Panc1 (cell line): Measurements from ENCODE around the gene PSMD4. TPM values are rescaled to one million over a fixed set of nuclear protein-coding genes. Genes with fewer than 3 reads are reported as not detected.
A peak's percentile ranks its signal among the peaks of the same experiment; 100 is the strongest.
"Not testable (repeated sequence)": the region's sequence is repeated elsewhere in the genome, so short reads cannot be mapped to it uniquely, and the experiment has no call there.

Source experiments
- ATAC-seq: fragments of 200-7000 bp; cut with Tn5 transposase; 2 replicates; pipeline ENCODE4 v1.9.1; 2020; ENCODE audit warnings: mild to moderate bottlenecking, moderate library complexity
- Bru-seq: library from RNA; stranded (reverse); fragments of 400-500 nt; gene quantifications from one replicate; lab custom pipeline; 2021; lab: Mats Ljungman, UMichigan
- BruChase-seq, 2 experiments: library from RNA; stranded (reverse); fragments of 400-500 nt; gene quantifications; one replicate each; lab custom pipeline; 2021; lab: Mats Ljungman, UMichigan
- BruUV-seq: library from RNA; stranded (reverse); fragments of 400-500 nt; replicated peaks from 2 replicates; lab custom pipeline; 2021; lab: Mats Ljungman, UMichigan
- CTCF ChIA-PET: fragments of 300-600 bp; sonication (Branson Sonifier 250); formaldehyde crosslinking; loops from one replicate; lab custom pipeline; 2022; ENCODE audit warnings: antibody characterized with exemption; lab: Charles Lee
- POLR2A ChIA-PET: fragments of 300-600 bp; sonication (Branson Sonifier 250); formaldehyde crosslinking; loops from one replicate; lab custom pipeline; 2022; ENCODE audit warnings: antibody characterized with exemption; lab: Charles Lee
- DNase-seq: peaks from one replicate; pipeline ENCODE4 v3.0.0-alpha.2; 2010; ENCODE audit warnings: low read depth, low spot score
- H3K27ac ChIP-seq: 2 replicates; pipeline ENCODE4 v1.5.1; 2011; ENCODE audit warnings: mild to moderate bottlenecking, low read length, inconsistent platforms
- H3K27me3 ChIP-seq: fragments of 200-500 bp; sonication (Bioruptor generic); 2 replicates; pipeline ENCODE4 v1.6.0; 2014; ENCODE audit warnings: low read length, inconsistent platforms; ENCODE audit not compliant: control insufficient read depth, insufficient read depth
- H3K36me3 ChIP-seq: fragments of 200-500 bp; sonication (Bioruptor generic); 2 replicates; pipeline ENCODE4 v1.5.1; 2014; ENCODE audit warnings: inconsistent platforms, mild to moderate bottlenecking, low read length, moderate library complexity; ENCODE audit not compliant: control insufficient read depth, insufficient read depth
- H3K4me1 ChIP-seq: 2 replicates; pipeline ENCODE4 v1.5.1; 2011; ENCODE audit warnings: inconsistent platforms, mild to moderate bottlenecking, low read length, moderate library complexity; ENCODE audit not compliant: control insufficient read depth, insufficient read depth
- H3K4me3 ChIP-seq, 2 experiments: 2 replicates each; pipeline ENCODE4 v1.5.1; 2011 to 2012; ENCODE audit warnings: low read depth in 2 of 2, low read length in 2 of 2, mild to moderate bottlenecking in 2 of 2, inconsistent platforms in 1 of 2, moderate library complexity in 1 of 2
- H3K9me3 ChIP-seq: fragments of 200-500 bp; sonication (Bioruptor generic); 2 replicates; pipeline ENCODE4 v1.5.1; 2014; ENCODE audit warnings: low read depth, mild to moderate bottlenecking, inconsistent platforms, low read length, moderate library complexity; ENCODE audit not compliant: control insufficient read depth, insufficient read depth
- POLR2AphosphoS5 ChIP-seq: IDR thresholded peaks from 2 replicates; pipeline ENCODE4 v1.6.1; 2012; ENCODE audit warnings: mild to moderate bottlenecking, low read depth, low read length, moderate library complexity
- REST ChIP-seq, 2 experiments: IDR thresholded peaks; 2 replicates each; pipeline ENCODE4 v1.6.1; 2011 to 2012; ENCODE audit warnings: low read depth in 2 of 2, control low read depth in 1 of 2, low read length in 1 of 2, mild to moderate bottlenecking in 1 of 2, moderate library complexity in 1 of 2; ENCODE audit not compliant: insufficient read depth in 1 of 2
- SIN3A ChIP-seq: IDR thresholded peaks from 2 replicates; pipeline ENCODE4 v1.6.1; 2012; ENCODE audit warnings: low read depth, mild to moderate bottlenecking, low read length, moderate library complexity, borderline replicate concordance; ENCODE audit not compliant: insufficient read depth
- TCF7L2 ChIP-seq: IDR thresholded peaks from 2 replicates; pipeline ENCODE4 v1.6.1; 2011; ENCODE audit warnings: mild to moderate bottlenecking, low read depth, low read length, inconsistent platforms
- in situ Hi-C: cut with HindIII; loops from 2 replicates; pipeline ENCODE4 v1.10.0; 2016; ENCODE audit warnings: low sequenced_read_pairs, low pct_unique_long_range_greater_than_20kb
- intact Hi-C: fragments of 100-400 bp; cut with micrococcal nuclease; formaldehyde crosslinking; loops from one replicate; pipeline ENCODE4 v1.10.0; 2022; ENCODE audit not compliant: unreplicated experiment
- long read RNA-seq: library from polyadenylated mRNA; unstranded; transcript quantifications from one replicate; pipeline ENCODE4 v2.0.0, GENCODE V29; 2021; ENCODE audit not compliant: unreplicated experiment
- polyA plus RNA-seq: library from polyadenylated mRNA; unstranded; fragments of >200 nt; gene quantifications from one replicate; pipeline ENCODE4 v1.2.1, GENCODE V29; 2012; ENCODE audit warnings: missing spikeins; ENCODE audit not compliant: insufficient read length
- total RNA-seq: library from RNA; stranded (reverse); gene quantifications from one replicate; pipeline ENCODE4 v1.2.1, GENCODE V29; 2021; ENCODE audit not compliant: unreplicated experiment
- TF ChIP-seq, protein P1 (sequence below): fragments of 450-650 bp; IDR thresholded peaks from 2 replicates; pipeline ENCODE4 v1.5.1; 2017; ENCODE audit warnings: mild to moderate bottlenecking

The PSMD4 gene
- total RNA-seq (256 TPM), Bru-seq, nascent RNA (percentile 91 among the genes with signal in this experiment), BruChase-seq, experiment 1, labeled RNA remaining after a 2-hour chase (percentile 94 among the genes with signal in this experiment), BruChase-seq, experiment 2, labeled RNA remaining after a 6-hour chase (percentile 95 among the genes with signal in this experiment)
- 296 TPM for polyA plus RNA-seq
- long read RNA-seq, transcript PSMD4-202 (10 exons, 1,350 nt), result major isoform, 269 of 386 reads
- long read RNA-seq, transcript PSMD4-201 (10 exons, 1,333 nt), result minor isoform, 28 of 386 reads
- long read RNA-seq, partial matches to known transcripts, result 33 of 386 reads
- long read RNA-seq, other reads (novel, unspliced or antisense), result 56 of 386 reads

GRCh38 chr1:151254217-151255213, at the start of gene PSMD4:
Gene PSMD4 (plus strand): TSS chr1:151254734. CDS start chr1:151254783, 49 bp downstream.
- H3K9me3 ChIP-seq, result no peaks in the 10 kb centered on the region
- intact Hi-C loops, result loop anchor here (5.0 kb wide), 1 partner anchor 57 kb away; the partner anchor contains the start of gene PIP5K1A
- no peaks in the 10 kb centered on the region for H3K27me3 ChIP-seq
- POLR2A ChIA-PET, result interaction anchor here (0.6 to 1.3 kb wide), 6 partner anchors 27 to 256 kb away, joined by 3 to 10 read pairs (median 4); partner anchors contain the start of genes VPS72 and ZNF687
- BruUV-seq, result no TSS peak
- TF ChIP-seq POLR2AphosphoS5 (peak; percentile 95), TCF7L2 (peak; percentile 43; the same call in 1 of the 2 replicates), SIN3A (peak; percentile 87; the same call in 1 of the 2 replicates), REST (IDR thresholded peaks at IDR 0.05; ENCODE audit: insufficient read depth in 1 of 2, low read depth in 2 of 2, low read length in 1 of 2) (no peak)
- TF ChIP-seq, protein P1, sequence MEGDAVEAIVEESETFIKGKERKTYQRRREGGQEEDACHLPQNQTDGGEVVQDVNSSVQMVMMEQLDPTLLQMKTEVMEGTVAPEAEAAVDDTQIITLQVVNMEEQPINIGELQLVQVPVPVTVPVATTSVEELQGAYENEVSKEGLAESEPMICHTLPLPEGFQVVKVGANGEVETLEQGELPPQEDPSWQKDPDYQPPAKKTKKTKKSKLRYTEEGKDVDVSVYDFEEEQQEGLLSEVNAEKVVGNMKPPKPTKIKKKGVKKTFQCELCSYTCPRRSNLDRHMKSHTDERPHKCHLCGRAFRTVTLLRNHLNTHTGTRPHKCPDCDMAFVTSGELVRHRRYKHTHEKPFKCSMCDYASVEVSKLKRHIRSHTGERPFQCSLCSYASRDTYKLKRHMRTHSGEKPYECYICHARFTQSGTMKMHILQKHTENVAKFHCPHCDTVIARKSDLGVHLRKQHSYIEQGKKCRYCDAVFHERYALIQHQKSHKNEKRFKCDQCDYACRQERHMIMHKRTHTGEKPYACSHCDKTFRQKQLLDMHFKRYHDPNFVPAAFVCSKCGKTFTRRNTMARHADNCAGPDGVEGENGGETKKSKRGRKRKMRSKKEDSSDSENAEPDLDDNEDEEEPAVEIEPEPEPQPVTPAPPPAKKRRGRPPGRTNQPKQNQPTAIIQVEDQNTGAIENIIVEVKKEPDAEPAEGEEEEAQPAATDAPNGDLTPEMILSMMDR, result no peak
- DNase-seq (peak; percentile 93), ATAC-seq (peak; percentile 98)
- CTCF ChIA-PET, result interaction anchor here (0.6 to 0.8 kb wide), 2 partner anchors 87 to 739 kb away, joined by 5 to 6 read pairs; partner anchors contain the start of gene FALEC
- peak within 1 kb of the TSS; percentile 84 for H3K27ac ChIP-seq
- peaks cover 10% of the 10 kb centered on the region; the same call in 1 of the 2 replicates for H3K36me3 ChIP-seq
- H3K4me1 ChIP-seq, result peaks cover 3% of the 10 kb centered on the region; the same call in 1 of the 2 replicates
- in situ Hi-C loops, result no loop called here
- H3K4me3 ChIP-seq, result peak within 1 kb of the TSS; percentile 60 to 68

DNA sequence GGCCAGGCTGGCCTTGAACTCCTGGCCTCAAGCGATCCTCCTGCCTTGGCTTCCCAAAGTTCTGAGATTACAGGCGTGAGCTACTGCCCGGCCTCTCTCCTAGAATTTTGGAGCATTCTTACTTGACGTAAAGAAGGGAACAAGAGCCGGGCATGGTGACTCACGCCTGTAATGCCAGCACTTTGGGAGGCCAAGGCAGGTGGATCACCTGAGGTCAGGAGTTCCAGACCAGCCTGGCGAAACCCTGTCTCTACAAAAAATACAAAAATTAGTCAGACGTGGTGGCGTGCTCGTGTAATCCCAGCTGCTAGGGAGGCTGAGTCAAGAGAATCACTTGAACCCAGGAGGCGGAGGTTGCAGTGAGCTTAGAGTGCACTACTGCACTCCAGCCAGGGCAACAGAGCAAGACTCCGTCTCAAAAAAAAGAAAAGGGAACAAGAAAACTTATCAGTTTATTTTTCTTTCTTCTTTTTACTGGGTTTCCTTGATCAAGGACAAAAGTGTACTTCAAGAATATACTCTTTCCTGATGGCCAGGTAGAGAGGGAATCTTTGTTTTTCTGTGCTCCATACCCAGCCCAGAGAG, 49.1 kb upstream of the PSMD4 start:
- CTCF ChIA-PET, H3K27ac ChIP-seq: not testable (repeated sequence)
- POLR2A ChIA-PET, result interaction anchor here (0.6 kb wide), 1 partner anchor 49 kb away, joined by 7 read pairs; the partner anchor contains the start of gene PSMD4

More for the DNA sequence above, 49.1 kb upstream of the PSMD4 start:
- H3K4me3 ChIP-seq, H3K4me1 ChIP-seq, H3K27me3 ChIP-seq, H3K9me3 ChIP-seq, H3K36me3 ChIP-seq, in situ Hi-C loops, intact Hi-C loops, BruUV-seq, ATAC-seq, DNase-seq: not testable (repeated sequence)
